ENCODE data around the gene DNTT. TPM values are rescaled to one million over a fixed set of nuclear protein-coding genes. Genes with fewer than 3 reads are reported as not detected.

DNTT gene
- polyA plus RNA-seq, 1 donor (not counting 4 experiments of a cell fraction or from before 2014, with no cell fraction given) = not detected

- H4K20me1 ChIP-seq (ENCODE audit: control insufficient read depth, extremely low read depth, insufficient read depth, low read length) = no peaks in the 10 kb centered on the region
- no peaks in the 10 kb centered on the region for H3K27me3 ChIP-seq (ENCODE audit: control insufficient read depth, extremely low read depth, insufficient read depth, low read length)
- dilution Hi-C loops (cut with MboI; ENCODE audit: extremely low pct_ligation_motif_present, low sequenced_read_pairs) = no loop called here
- TF ChIP-seq EZH2 (IDR thresholded peaks at IDR 0.05; ENCODE audit: low read length) = no peak
- TF ChIP-seq, protein P1, sequence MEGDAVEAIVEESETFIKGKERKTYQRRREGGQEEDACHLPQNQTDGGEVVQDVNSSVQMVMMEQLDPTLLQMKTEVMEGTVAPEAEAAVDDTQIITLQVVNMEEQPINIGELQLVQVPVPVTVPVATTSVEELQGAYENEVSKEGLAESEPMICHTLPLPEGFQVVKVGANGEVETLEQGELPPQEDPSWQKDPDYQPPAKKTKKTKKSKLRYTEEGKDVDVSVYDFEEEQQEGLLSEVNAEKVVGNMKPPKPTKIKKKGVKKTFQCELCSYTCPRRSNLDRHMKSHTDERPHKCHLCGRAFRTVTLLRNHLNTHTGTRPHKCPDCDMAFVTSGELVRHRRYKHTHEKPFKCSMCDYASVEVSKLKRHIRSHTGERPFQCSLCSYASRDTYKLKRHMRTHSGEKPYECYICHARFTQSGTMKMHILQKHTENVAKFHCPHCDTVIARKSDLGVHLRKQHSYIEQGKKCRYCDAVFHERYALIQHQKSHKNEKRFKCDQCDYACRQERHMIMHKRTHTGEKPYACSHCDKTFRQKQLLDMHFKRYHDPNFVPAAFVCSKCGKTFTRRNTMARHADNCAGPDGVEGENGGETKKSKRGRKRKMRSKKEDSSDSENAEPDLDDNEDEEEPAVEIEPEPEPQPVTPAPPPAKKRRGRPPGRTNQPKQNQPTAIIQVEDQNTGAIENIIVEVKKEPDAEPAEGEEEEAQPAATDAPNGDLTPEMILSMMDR (optimal IDR thresholded peaks at IDR 0.05 in 1 of 3, IDR thresholded peaks at IDR 0.05 in 1 of 3, conservative IDR thresholded peaks at IDR 0.05 in 1 of 3; ENCODE audit: extremely low read depth in 1 of 3, insufficient read depth in 2 of 3, low read length in 3 of 3) = no peak
- no peak for FAIRE-seq
- H3K36me3 ChIP-seq (ENCODE audit: control insufficient read depth in 2 of 2, extremely low read depth in 1 of 2, insufficient read depth in 2 of 2, low read length in 2 of 2) = no peaks in the 10 kb centered on the region
- H3K4me3 ChIP-seq (ENCODE audit: control insufficient read depth in 2 of 3, extremely low read depth in 1 of 3, insufficient read depth in 2 of 3, low read depth in 1 of 3, low read length in 3 of 3) = no peak overlapping the region
- no peak overlapping the region for H3K9ac ChIP-seq (ENCODE audit: control insufficient read depth, extremely low read depth, insufficient read depth, low read length)
- no peaks in the 10 kb centered on the region for H3K9me1 ChIP-seq (ENCODE audit: control insufficient read depth, extremely low read depth, insufficient read depth, low read length)
- no peak overlapping the region for H3K27ac ChIP-seq (ENCODE audit: control insufficient read depth, insufficient read depth, low read length)
- H3K79me2 ChIP-seq (ENCODE audit: control insufficient read depth, insufficient read depth, low read length) = no peaks in the 10 kb centered on the region
- H2AFZ ChIP-seq (ENCODE audit: control insufficient read depth, low read length) = no peak overlapping the region
- no peak for DNase-seq (ENCODE audit: low read depth, low spot score)
- H3K9me3 ChIP-seq (ENCODE audit: control insufficient read depth, low read depth, low read length) = no peaks in the 10 kb centered on the region
- no peak overlapping the region for H3K4me2 ChIP-seq (ENCODE audit: control insufficient read depth, extremely low read depth, insufficient read depth, low read depth, low read length)
- peaks cover 16% of the 10 kb centered on the region for H3K4me1 ChIP-seq (ENCODE audit: control insufficient read depth, extremely low read depth, insufficient read depth, low read length)
Measured at GRCh38 chr10:96283756-96284155, 20.5 kb upstream of the DNTT start.

DNA sequence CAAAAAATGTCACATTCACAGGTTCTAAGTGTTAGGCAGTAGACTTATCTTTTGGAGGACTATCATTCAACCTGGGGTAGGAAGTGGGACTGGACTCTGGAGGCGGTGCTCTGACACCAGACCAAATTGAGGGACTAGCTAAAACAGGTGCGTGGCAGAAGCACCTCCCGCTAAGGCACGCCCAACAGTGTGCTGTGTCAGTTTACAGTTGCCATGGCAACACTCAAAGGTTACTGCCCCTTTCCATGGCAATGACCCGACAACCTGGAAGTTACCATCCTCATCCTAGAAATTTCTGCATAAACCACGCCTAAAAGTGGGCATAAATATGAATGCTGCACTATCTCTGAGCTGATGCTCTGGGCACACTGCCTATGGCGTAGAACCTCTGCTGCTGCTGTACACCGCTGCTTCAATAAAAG lies 18.9 kb upstream of the DNTT start:
- TF ChIP-seq, protein P1 (optimal IDR thresholded peaks at IDR 0.05 in 1 of 3, IDR thresholded peaks at IDR 0.05 in 1 of 3, conservative IDR thresholded peaks at IDR 0.05 in 1 of 3; ENCODE audit: extremely low read depth in 1 of 3, insufficient read depth in 2 of 3, low read length in 3 of 3) = no peak
- TF ChIP-seq EZH2 (IDR thresholded peaks at IDR 0.05; ENCODE audit: low read length) = no peak
- Histone ChIP-seq H3K4me3 (ENCODE audit: control insufficient read depth in 2 of 3, extremely low read depth in 1 of 3, insufficient read depth in 2 of 3, low read depth in 1 of 3, low read length in 3 of 3) (no peak overlapping the region), H3K36me3 (ENCODE audit: control insufficient read depth in 2 of 2, extremely low read depth in 1 of 2, insufficient read depth in 2 of 2, low read length in 2 of 2) (no peaks in the 10 kb centered on the region), H2AFZ (ENCODE audit: control insufficient read depth, low read length) (no peak overlapping the region), H4K20me1 (ENCODE audit: control insufficient read depth, extremely low read depth, insufficient read depth, low read length) (no peaks in the 10 kb centered on the region), H3K79me2 (ENCODE audit: control insufficient read depth, insufficient read depth, low read length) (no peaks in the 10 kb centered on the region), H3K9me3 (ENCODE audit: control insufficient read depth, low read depth, low read length) (no peaks in the 10 kb centered on the region), H3K27me3 (ENCODE audit: control insufficient read depth, extremely low read depth, insufficient read depth, low read length) (no peaks in the 10 kb centered on the region), H3K9me1 (ENCODE audit: control insufficient read depth, extremely low read depth, insufficient read depth, low read length) (no peaks in the 10 kb centered on the region), H3K27ac (ENCODE audit: control insufficient read depth, insufficient read depth, low read length) (no peak overlapping the region), H3K9ac (ENCODE audit: control insufficient read depth, extremely low read depth, insufficient read depth, low read length) (no peak overlapping the region), H3K4me2 (ENCODE audit: control insufficient read depth, extremely low read depth, insufficient read depth, low read depth, low read length) (no peak overlapping the region), H3K4me1 (ENCODE audit: control insufficient read depth, extremely low read depth, insufficient read depth, low read length) (peaks cover 16% of the 10 kb centered on the region)
- FAIRE-seq (no peak), DNase-seq (ENCODE audit: low read depth, low spot score) (no peak)
- dilution Hi-C loops (cut with MboI; ENCODE audit: extremely low pct_ligation_motif_present, low sequenced_read_pairs) = no loop called here
